Ramos (cell line): ENCODE results near the gene LEP.

Experiments
- in situ Hi-C: fragments of 300-500 bp; cut with MboI; formaldehyde crosslinking; loops from one replicate; pipeline ENCODE4 v1.14.3; 2022; ENCODE audit warnings: low sequenced_read_pairs; ENCODE audit not compliant: unreplicated experiment

The LEP gene

GRCh38 chr7:128242661-128243060, 1.6 kb downstream of the LEP start:
- in situ Hi-C loops = no loop called here

DNA sequence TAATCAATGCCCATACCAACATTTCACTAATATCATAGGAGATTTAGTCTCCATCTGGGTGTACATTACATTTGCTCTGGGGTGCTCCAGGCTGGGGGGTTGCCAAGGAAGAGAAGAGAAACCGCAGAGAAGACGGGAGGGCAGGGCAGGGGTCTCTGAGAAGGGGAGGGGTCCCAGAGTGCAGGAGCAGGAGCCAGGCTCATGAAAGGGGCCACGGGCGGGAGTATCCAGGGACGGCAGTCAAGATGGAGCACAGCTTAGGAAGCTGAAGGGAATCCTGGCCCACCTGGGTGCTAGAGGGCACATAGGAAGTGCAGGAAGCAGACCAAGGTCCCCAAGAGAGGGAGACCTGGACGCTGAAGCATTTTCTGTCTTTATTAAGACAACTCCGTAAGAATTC, 2.2 kb downstream of the LEP start:
- in situ Hi-C loops = no loop called here

- in situ Hi-C loops = no loop called here
These were observed 3.8 kb downstream of the LEP start for GRCh38 chr7:128244861-128245260.

DNA sequence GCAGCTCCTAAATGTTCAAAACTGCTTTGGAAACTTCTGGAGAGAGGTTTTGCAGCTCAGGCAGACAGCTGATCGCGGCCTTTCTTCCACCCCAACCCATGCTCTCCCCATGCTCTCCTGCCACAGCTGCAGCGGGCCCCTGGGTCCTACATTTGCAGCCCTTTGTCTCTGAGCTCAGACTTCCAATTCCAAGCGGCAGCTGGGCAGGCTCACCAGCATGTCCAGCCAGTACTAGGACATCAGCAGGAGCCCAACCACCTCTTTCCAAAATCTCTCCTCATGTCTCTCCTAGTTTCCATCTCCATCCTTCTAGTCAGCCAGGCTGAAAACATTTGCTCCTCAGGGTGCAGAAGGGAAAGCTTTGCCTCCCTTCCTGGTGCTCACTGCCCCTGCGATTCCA, 6.0 kb downstream of the LEP start:
- in situ Hi-C loops = no loop called here

GRCh38 chr7:128247640-128248194, 6.6 kb downstream of the LEP start:
- in situ Hi-C loops = no loop called here

DNA sequence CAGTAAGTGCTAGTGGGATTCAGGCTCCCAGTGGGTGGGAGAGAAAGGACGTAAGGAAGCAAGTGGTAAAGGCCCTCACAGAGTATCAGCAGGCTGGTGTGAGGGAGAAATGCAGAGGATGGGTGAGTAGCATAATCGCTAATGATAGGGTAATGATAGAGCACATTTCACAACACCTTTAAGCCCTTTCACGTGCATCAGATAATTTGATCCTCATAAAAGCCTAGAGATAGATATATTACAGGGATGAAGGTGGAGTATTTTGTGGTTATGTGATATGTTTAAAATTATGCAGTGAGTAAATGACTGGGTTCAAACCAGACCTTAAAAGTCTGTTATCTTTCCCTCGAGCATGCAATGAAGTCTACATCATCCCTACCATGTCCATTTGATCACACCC, 10.3 kb downstream of the LEP start:
- in situ Hi-C loops = no loop called here

DNA sequence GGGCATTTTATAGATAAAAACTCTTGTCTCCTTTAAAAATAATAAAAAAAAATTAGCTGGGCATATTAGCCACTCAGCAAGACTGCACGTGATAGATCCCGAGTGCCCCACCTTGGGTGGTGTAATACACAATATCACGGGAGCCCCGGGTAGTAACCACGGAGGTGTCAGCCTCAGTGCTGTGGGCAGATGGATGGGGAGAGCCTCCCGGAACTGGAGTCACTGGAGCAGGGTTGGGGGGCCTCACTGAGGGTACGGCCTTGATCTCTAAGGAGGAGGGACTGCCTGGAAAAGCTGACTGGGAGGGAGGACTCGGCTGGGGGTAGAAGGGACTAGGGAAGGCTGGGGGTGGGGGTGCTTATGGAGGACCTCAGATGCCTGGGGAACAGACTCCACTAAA, 12.6 kb downstream of the LEP start:
- in situ Hi-C loops = no loop called here

GRCh38 chr7:128254470-128254869, 13.4 kb downstream of the LEP start:
- in situ Hi-C loops = no loop called here

DNA sequence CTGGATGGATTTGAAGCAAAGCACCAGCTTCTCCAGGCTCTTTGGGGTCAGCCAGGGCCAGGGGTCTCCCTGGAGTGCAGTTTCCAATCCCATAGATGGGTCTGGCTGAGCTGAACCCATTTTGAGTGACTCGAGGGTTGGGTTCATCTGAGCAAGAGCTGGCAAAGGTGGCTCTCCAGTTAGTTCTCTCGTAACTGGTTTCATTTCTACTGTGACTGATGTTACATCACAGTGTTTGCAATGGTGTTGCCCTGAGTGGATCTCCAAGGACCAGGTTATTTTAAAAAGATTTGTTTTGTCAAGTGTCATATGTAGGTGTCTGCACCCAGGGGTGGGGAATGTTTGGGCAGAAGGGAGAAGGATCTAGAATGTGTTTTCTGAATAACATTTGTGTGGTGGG, 14.2 kb downstream of the LEP start:
- in situ Hi-C loops = no loop called here

- in situ Hi-C loops = no loop called here
These were observed 16.4 kb downstream of the LEP start for GRCh38 chr7:128257458-128257857.

- in situ Hi-C loops = no loop called here
These were observed 18.3 kb downstream of the LEP start for GRCh38 chr7:128259131-128260061.

GRCh38 chr7:128260069-128260795, 19.2 kb downstream of the LEP start:
- in situ Hi-C loops = no loop called here

- in situ Hi-C loops = no loop called here
These were observed 21.4 kb downstream of the LEP start for GRCh38 chr7:128262273-128263028.

- in situ Hi-C loops = no loop called here
These were observed 22.3 kb downstream of the LEP start for GRCh38 chr7:128263420-128263819.

- in situ Hi-C loops = no loop called here
These were observed 23.4 kb downstream of the LEP start for GRCh38 chr7:128264477-128264876.

GRCh38 chr7:128265156-128265905, 24.3 kb downstream of the LEP start:
- in situ Hi-C loops = no loop called here

DNA sequence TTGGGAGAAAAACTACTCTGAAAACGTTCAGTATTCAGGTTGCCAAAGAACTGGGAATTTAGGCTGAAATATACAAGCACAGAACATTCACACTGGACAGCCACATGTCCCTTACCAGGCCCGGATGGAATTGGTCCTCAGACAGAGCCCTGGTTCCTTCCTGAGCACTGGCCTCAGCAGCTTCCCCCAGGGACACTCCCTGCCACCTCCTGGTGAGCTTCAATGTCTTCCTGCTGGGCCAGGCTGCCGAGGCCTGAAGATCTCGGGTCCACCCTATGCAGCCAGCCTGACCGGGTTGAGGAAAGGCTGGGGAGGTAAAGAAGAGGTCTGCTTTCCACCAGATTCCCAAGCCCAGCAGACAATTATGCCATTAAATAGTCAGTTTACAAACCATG, 24.8 kb downstream of the LEP start:
- in situ Hi-C loops = no loop called here

DNA sequence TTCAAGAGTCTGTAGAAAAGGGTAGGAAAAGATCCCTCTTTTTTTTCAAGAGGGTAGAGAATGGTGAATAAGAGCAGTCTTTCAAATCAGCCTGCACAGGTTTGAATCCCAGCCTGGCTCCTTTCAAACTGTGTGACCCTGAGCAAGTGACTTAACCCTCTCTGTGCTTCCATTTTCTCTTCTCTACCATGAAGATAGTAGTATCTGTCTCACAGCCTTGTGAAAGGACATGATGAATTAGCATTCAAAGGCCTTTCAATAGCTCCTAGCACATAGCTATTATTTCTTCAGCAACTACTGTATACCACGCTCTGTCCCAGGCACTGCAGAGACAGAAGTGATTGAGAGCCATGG, 25.4 kb downstream of the LEP start:
- in situ Hi-C loops = no loop called here

GRCh38 chr7:128266883-128267594, 26.0 kb downstream of the LEP start:
- in situ Hi-C loops = no loop called here
